ENCODE data around the gene TMED7. TPM values are rescaled to one million over a fixed set of nuclear protein-coding genes. Genes with fewer than 3 reads are reported as not detected.

Gene TMED7
- total and polyA plus RNA-seq, 2 donors, result 25.9 to 33.0 TPM

DNA sequence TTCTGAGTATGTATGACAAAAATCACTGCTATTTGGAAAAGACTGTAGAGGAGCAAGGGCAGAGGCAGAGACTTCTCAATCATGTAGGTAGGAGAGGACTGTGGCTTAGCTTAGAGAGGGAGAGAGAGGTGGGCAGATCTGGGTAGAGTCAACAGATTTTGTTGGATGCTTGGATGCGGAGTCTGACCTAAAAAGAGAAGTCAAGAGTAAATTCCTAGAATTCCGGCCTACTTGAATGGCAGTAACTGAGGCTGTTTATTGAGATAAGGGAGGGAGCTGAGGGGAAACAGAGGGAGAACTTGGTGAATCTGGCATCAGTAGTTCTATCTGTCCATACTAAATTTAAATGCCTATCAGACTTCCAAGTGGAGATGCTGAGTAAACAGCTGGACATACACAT, 25.9 kb downstream of the TMED7 start:
- Histone ChIP-seq H3K27ac (ENCODE audit: low read depth in 1 of 2, low read length in 1 of 2) (no peak overlapping the region), H3K27me3 (ENCODE audit: control insufficient read depth in 2 of 2, insufficient read depth in 1 of 2, low read length in 1 of 2) (no peaks in the 10 kb centered on the region), H3K4me1 (ENCODE audit: control insufficient read depth in 2 of 2, insufficient read depth in 2 of 2, low read length in 2 of 2) (peaks cover 0 to 11% of the 10 kb centered on the region in 2 donors), H3K36me3 (ENCODE audit: control insufficient read depth in 2 of 2, insufficient read depth in 2 of 2, low read length in 1 of 2) (peaks cover 0 to 7% of the 10 kb centered on the region in 2 donors), H3K9me3 (ENCODE audit: control insufficient read depth in 2 of 2, insufficient read depth in 1 of 2, low read length in 1 of 2) (no peaks in the 10 kb centered on the region), H3K4me3 (ENCODE audit: low read length in 2 of 2) (no peak overlapping the region)
- 98% methylated on average over 2 of the region's 2 CpGs for WGBS
- no peak for DNase-seq (ENCODE audit: low read depth in 6 of 9, low spot score in 9 of 9)

DNA sequence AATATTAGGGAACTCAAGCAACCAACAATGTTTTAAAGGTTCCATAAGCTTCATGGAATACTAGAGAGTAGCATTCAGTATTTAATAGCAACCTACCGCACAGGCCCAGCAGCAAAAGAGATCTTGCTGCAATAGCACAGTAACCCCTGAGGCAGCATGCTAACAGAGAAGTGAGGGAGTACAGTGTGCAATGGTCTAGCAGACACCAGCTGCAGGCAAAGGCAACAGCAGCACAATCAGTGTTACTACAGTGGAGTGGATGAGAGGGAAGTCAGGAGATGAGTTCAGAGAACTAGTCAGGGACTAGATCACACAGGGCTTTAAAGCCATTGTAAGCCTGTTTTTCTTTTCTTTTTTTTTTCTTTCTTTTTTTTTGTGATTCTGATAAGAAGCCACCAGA, 26.3 kb downstream of the TMED7 start:
- H3K27ac ChIP-seq (ENCODE audit: low read depth in 1 of 2, low read length in 1 of 2), result no peak overlapping the region
- H3K36me3 ChIP-seq (ENCODE audit: control insufficient read depth in 2 of 2, insufficient read depth in 2 of 2, low read length in 1 of 2), result peaks cover 0 to 3% of the 10 kb centered on the region in 2 donors
- H3K9me3 ChIP-seq (ENCODE audit: control insufficient read depth in 2 of 2, insufficient read depth in 1 of 2, low read length in 1 of 2), result no peaks in the 10 kb centered on the region
- H3K4me1 ChIP-seq (ENCODE audit: control insufficient read depth in 2 of 2, insufficient read depth in 2 of 2, low read length in 2 of 2), result peaks cover 0 to 11% of the 10 kb centered on the region in 2 donors
- 95% methylated on average over 1 of the region's 1 CpG for WGBS
- peak in 2 of 9 donors; percentile 13 to 33 for DNase-seq (ENCODE audit: low read depth in 6 of 9, low spot score in 9 of 9)
- H3K27me3 ChIP-seq (ENCODE audit: control insufficient read depth in 2 of 2, insufficient read depth in 1 of 2, low read length in 1 of 2), result no peaks in the 10 kb centered on the region
- no peak overlapping the region for H3K4me3 ChIP-seq (ENCODE audit: low read length in 2 of 2)

DNA sequence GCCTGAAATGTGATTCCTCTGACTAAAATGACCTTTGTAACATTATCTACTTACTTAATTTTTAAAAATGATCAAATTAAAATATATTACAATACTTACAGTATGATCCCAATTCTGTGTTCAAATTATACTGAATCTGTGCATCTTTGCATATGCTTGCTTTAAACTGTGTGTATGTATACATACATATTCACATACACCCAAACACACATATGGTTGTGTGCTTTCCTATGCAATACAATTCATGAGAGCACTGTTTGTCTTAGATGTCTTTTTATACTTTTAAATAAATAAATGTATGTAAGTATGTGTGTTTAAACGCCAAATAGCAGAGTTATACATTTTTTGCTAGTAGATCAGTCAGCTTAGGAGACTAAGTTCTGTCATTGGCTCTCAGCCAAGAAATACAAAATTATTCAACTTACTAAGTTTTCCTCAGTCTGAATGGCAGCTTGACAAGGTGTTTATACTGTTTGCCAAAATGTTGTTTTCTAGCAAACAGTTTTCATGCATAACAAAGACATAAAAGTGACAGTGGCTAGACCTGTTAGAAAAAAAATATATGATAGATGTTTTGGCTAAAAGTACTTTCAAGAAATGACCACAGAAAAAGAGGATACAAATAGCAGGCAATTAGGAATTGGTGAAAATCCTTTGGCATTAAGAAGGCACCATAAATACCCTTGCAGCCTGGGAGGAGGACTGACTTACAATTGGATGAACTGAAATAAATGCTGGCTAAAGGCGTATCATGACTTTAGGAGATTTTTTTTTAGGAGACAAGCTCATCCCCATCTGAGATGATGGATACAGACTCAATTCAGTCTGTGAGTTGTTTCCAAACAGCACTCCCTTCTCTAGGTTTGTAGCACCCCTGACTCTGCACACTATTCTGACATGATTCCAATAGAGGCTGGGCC, 31.4 kb downstream of the TMED7 start:
- H3K4me1 ChIP-seq (ENCODE audit: control insufficient read depth in 2 of 2, insufficient read depth in 2 of 2, low read length in 2 of 2), result no peaks in the 10 kb centered on the region
- 95% methylated on average over 2 of the region's 2 CpGs for WGBS
- H3K27me3 ChIP-seq (ENCODE audit: control insufficient read depth in 2 of 2, insufficient read depth in 1 of 2, low read length in 1 of 2), result no peaks in the 10 kb centered on the region
- H3K4me3 ChIP-seq (ENCODE audit: low read length in 2 of 2), result no peak overlapping the region
- H3K27ac ChIP-seq (ENCODE audit: low read depth in 1 of 2, low read length in 1 of 2), result no peak overlapping the region
- no peaks in the 10 kb centered on the region for H3K36me3 ChIP-seq (ENCODE audit: control insufficient read depth in 2 of 2, insufficient read depth in 2 of 2, low read length in 1 of 2)
- no peak for DNase-seq (ENCODE audit: low read depth in 6 of 9, low spot score in 9 of 9)
- no peaks in the 10 kb centered on the region for H3K9me3 ChIP-seq (ENCODE audit: control insufficient read depth in 2 of 2, insufficient read depth in 1 of 2, low read length in 1 of 2)

DNA sequence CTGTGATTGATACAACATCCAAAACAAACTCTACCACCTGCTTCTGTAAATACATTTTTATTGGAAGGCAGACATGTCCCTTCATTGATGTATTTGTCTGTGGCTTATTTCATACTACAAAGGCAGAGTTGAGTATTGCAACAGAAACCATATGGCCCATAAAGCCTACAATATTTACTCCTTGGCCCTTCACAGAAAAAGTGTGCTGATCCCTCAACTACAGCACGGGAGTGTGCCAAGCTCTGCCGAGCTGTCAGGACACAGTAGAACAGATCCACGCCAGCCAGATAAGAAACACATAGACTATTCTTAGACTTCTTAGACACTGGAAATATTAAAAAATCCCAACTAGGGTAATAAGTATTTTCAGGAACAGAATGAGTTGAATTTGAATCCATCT, 36.8 kb downstream of the TMED7 start:
- no peaks in the 10 kb centered on the region for H3K27me3 ChIP-seq (ENCODE audit: control insufficient read depth in 2 of 2, insufficient read depth in 1 of 2, low read length in 1 of 2)
- no peak for DNase-seq (ENCODE audit: low read depth in 6 of 9, low spot score in 9 of 9)
- no peaks in the 10 kb centered on the region for H3K4me1 ChIP-seq (ENCODE audit: control insufficient read depth in 2 of 2, insufficient read depth in 2 of 2, low read length in 2 of 2)
- H3K4me3 ChIP-seq (ENCODE audit: low read length in 2 of 2), result no peak overlapping the region
- no peaks in the 10 kb centered on the region for H3K9me3 ChIP-seq (ENCODE audit: control insufficient read depth in 2 of 2, insufficient read depth in 1 of 2, low read length in 1 of 2)
- no peaks in the 10 kb centered on the region for H3K36me3 ChIP-seq (ENCODE audit: control insufficient read depth in 2 of 2, insufficient read depth in 2 of 2, low read length in 1 of 2)
- no peak overlapping the region for H3K27ac ChIP-seq (ENCODE audit: low read depth in 1 of 2, low read length in 1 of 2)
- 99% methylated on average over 3 of the region's 3 CpGs for WGBS

DNA sequence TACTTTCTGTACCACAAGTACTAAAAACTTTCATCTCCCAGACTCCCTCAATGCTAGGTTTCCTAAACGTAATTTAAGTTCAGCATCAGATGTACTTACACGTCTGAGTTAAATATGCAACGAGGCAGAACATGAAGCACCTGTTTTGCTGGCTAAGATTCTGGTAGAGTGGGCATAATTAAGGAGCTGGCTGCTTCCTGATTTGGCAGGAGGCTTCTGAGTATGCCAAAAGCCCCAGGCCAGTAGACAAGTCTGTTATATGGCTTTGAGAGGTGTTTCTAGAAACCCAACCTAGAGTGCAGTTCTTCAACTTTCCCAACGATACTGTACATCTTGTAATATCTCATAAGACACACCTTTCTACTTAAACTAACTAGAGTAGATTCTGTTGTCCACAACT, 37.2 kb downstream of the TMED7 start:
- Histone ChIP-seq H3K4me3 (ENCODE audit: low read length in 2 of 2) (no peak overlapping the region), H3K27me3 (ENCODE audit: control insufficient read depth in 2 of 2, insufficient read depth in 1 of 2, low read length in 1 of 2) (no peaks in the 10 kb centered on the region), H3K9me3 (ENCODE audit: control insufficient read depth in 2 of 2, insufficient read depth in 1 of 2, low read length in 1 of 2) (no peaks in the 10 kb centered on the region), H3K4me1 (ENCODE audit: control insufficient read depth in 2 of 2, insufficient read depth in 2 of 2, low read length in 2 of 2) (no peaks in the 10 kb centered on the region), H3K36me3 (ENCODE audit: control insufficient read depth in 2 of 2, insufficient read depth in 2 of 2, low read length in 1 of 2) (no peaks in the 10 kb centered on the region), H3K27ac (ENCODE audit: low read depth in 1 of 2, low read length in 1 of 2) (no peak overlapping the region)
- 93% methylated on average over 4 of the region's 4 CpGs for WGBS
- DNase-seq (ENCODE audit: low read depth in 6 of 9, low spot score in 9 of 9), result no peak

DNA sequence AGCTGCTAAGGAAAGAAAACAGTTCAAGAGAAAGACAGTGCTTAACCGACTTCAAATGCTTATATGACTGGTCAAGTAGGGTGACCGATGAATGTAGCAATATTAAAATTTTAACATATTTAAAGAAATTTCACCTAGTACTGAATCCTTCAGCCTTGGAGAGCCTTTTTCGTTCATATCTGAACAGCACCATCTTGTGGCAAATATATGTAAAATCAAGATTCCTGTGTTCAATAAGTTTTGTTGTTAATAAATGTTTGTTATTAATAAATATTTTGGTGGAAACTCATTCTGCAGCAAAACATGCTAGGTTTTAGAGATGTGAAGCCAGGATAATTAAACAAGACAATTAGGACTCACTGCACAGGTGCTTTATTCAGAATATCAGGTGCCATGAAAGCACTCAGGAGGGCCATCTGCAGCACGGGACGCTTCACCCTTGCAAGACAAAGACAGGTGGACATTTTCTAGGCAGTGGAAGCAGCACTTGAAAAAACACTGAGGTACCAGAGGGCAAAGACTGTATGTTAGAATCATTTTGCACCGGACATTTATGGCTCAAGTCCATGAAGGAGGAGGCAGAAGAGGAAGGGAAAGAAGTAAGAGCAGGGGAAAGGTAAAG, 39.2 kb downstream of the TMED7 start:
- Histone ChIP-seq H3K4me1 (ENCODE audit: control insufficient read depth in 2 of 2, insufficient read depth in 2 of 2, low read length in 2 of 2) (no peaks in the 10 kb centered on the region), H3K27me3 (ENCODE audit: control insufficient read depth in 2 of 2, insufficient read depth in 1 of 2, low read length in 1 of 2) (no peaks in the 10 kb centered on the region), H3K27ac (ENCODE audit: low read depth in 1 of 2, low read length in 1 of 2) (no peak overlapping the region), H3K36me3 (ENCODE audit: control insufficient read depth in 2 of 2, insufficient read depth in 2 of 2, low read length in 1 of 2) (no peaks in the 10 kb centered on the region), H3K4me3 (ENCODE audit: low read length in 2 of 2) (no peak overlapping the region), H3K9me3 (ENCODE audit: control insufficient read depth in 2 of 2, insufficient read depth in 1 of 2, low read length in 1 of 2) (no peaks in the 10 kb centered on the region)
- WGBS, result 66% methylated on average over 6 of the region's 6 CpGs
- DNase-seq (ENCODE audit: low read depth in 6 of 9, low spot score in 9 of 9), result peak in 2 of 9 donors; percentile 9 to 35

DNA sequence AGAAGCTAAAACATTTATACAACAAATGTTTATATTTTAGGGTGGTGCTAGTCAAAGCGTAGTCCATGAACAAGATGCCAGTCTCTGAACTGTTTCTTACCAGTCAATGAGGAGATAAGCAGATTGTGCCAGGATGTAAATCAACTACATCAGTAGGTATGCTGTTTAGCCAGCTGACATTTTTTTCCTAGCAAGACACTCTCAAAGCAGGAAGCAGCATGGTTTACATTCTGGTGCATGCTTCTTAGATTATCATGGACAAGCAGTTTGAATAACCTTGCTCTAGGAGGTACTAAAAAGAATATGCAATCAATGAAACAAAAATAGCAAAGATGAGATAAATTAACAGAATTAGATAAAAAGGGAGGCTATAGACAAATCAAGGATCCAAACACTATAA, 40.6 kb downstream of the TMED7 start:
- DNase-seq (ENCODE audit: low read depth in 6 of 9, low spot score in 9 of 9), result no peak
- no peak overlapping the region for H3K27ac ChIP-seq (ENCODE audit: low read depth in 1 of 2, low read length in 1 of 2)
- no peaks in the 10 kb centered on the region for H3K36me3 ChIP-seq (ENCODE audit: control insufficient read depth in 2 of 2, insufficient read depth in 2 of 2, low read length in 1 of 2)
- H3K27me3 ChIP-seq (ENCODE audit: control insufficient read depth in 2 of 2, insufficient read depth in 1 of 2, low read length in 1 of 2), result no peaks in the 10 kb centered on the region
- WGBS, result 99% methylated on average over 1 of the region's 1 CpG
- no peak overlapping the region for H3K4me3 ChIP-seq (ENCODE audit: low read length in 2 of 2)
- H3K4me1 ChIP-seq (ENCODE audit: control insufficient read depth in 2 of 2, insufficient read depth in 2 of 2, low read length in 2 of 2), result no peaks in the 10 kb centered on the region
- H3K9me3 ChIP-seq (ENCODE audit: control insufficient read depth in 2 of 2, insufficient read depth in 1 of 2, low read length in 1 of 2), result no peaks in the 10 kb centered on the region

DNA sequence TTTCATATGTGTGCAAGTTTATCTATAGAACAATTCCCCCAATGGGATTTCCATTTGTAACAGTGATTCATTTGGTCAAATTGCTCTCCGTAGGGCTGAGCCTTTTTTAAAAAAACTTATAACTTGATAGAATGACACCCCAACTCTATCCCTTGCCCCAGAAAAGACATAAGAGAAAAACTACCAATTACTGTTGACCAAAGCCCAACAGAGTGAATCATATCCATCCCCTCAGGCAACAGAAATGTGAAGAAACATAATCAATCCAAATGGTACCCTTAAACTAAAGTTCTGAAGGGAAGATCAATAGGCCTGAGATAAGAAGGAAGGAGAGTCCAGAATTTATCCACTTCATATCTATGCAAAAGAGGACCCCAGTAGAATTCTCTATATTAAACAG, 41.3 kb downstream of the TMED7 start:
- Histone ChIP-seq H3K27ac (ENCODE audit: low read depth in 1 of 2, low read length in 1 of 2) (no peak overlapping the region), H3K9me3 (ENCODE audit: control insufficient read depth in 2 of 2, insufficient read depth in 1 of 2, low read length in 1 of 2) (no peaks in the 10 kb centered on the region), H3K36me3 (ENCODE audit: control insufficient read depth in 2 of 2, insufficient read depth in 2 of 2, low read length in 1 of 2) (no peaks in the 10 kb centered on the region), H3K4me3 (ENCODE audit: low read length in 2 of 2) (no peak overlapping the region), H3K4me1 (ENCODE audit: control insufficient read depth in 2 of 2, insufficient read depth in 2 of 2, low read length in 2 of 2) (no peaks in the 10 kb centered on the region), H3K27me3 (ENCODE audit: control insufficient read depth in 2 of 2, insufficient read depth in 1 of 2, low read length in 1 of 2) (no peaks in the 10 kb centered on the region)
- 98% methylated on average over 1 of the region's 1 CpG for WGBS
- DNase-seq (ENCODE audit: low read depth in 6 of 9, low spot score in 9 of 9), result no peak

DNA sequence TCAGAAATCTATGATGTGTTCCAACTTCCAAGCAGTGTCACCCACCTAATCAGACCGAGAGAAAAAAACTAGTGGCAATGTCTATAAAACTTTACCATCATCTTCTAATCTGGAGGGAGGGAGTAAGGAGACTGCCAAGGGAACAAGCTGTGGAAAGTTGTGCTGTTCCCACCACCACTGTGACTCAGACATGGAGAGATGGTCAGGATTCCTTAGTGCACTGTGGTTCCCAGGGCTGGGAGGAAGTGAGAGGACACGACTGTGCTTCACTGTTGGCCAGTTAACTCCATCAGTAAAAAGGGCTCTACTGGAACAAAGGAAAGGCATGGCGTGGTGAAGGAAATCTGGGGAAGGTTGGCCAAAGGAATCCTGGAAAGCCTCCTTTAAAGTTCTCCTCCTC, 42.4 kb downstream of the TMED7 start:
- no peak for DNase-seq (ENCODE audit: low read depth in 6 of 9, low spot score in 9 of 9)
- WGBS, result 92% methylated on average over 3 of the region's 3 CpGs
- Histone ChIP-seq H3K27ac (ENCODE audit: low read depth in 1 of 2, low read length in 1 of 2) (no peak overlapping the region), H3K4me1 (ENCODE audit: control insufficient read depth in 2 of 2, insufficient read depth in 2 of 2, low read length in 2 of 2) (no peaks in the 10 kb centered on the region), H3K27me3 (ENCODE audit: control insufficient read depth in 2 of 2, insufficient read depth in 1 of 2, low read length in 1 of 2) (no peaks in the 10 kb centered on the region), H3K4me3 (ENCODE audit: low read length in 2 of 2) (no peak overlapping the region), H3K36me3 (ENCODE audit: control insufficient read depth in 2 of 2, insufficient read depth in 2 of 2, low read length in 1 of 2) (no peaks in the 10 kb centered on the region), H3K9me3 (ENCODE audit: control insufficient read depth in 2 of 2, insufficient read depth in 1 of 2, low read length in 1 of 2) (no peaks in the 10 kb centered on the region)

All from thymus (tissue), 11 donors.